Fibroblast of lung (primary cell): ENCODE results near the gene GRIN2A. TPM values are rescaled to one million over a fixed set of nuclear protein-coding genes. Genes with fewer than 3 reads are reported as not detected.

Experiments
- DNase-seq, 2 donors: peaks; one replicate each; pipeline versions ENCODE4 v3.0.0 to v3.0.0-alpha.2; 2010; ENCODE audit warnings: low read depth in 2 of 2
- H2AFZ ChIP-seq: 2 replicates; pipeline ENCODE4 v1.5.1; 2012; ENCODE audit warnings: low read length, control low read depth, inconsistent platforms
- H3K27ac ChIP-seq: 2 replicates; pipeline ENCODE4 v1.5.1; 2011; ENCODE audit warnings: low read length, control low read depth; ENCODE audit not compliant: insufficient read depth
- H3K27me3 ChIP-seq: 2 replicates; pipeline ENCODE4 v1.5.1; 2011; ENCODE audit warnings: mild to moderate bottlenecking, low read length; ENCODE audit not compliant: control insufficient read depth, insufficient read depth
- H3K36me3 ChIP-seq: 2 replicates; pipeline ENCODE4 v1.5.1; 2011; ENCODE audit warnings: low read length; ENCODE audit not compliant: control insufficient read depth, insufficient read depth
- H3K4me1 ChIP-seq: 2 replicates; pipeline ENCODE4 v1.5.1; 2011; ENCODE audit warnings: low read length; ENCODE audit not compliant: control insufficient read depth, insufficient read depth; ENCODE audit errors: extremely low read depth
- H3K4me2 ChIP-seq: 2 replicates; pipeline ENCODE4 v1.5.1; 2011; ENCODE audit warnings: low read length, control low read depth; ENCODE audit not compliant: insufficient read depth; ENCODE audit errors: extremely low read depth
- H3K4me3 ChIP-seq, 4 experiments: fragments of 200-600 bp in 1 of 4; sonication (generic) in 1 of 4; replicated peaks in 1 of 4; 2 replicates each; pipeline ENCODE4 v1.5.1; 2011 to 2016; ENCODE audit warnings: low read length in 4 of 4, low read depth in 3 of 4, mild to moderate bottlenecking in 3 of 4, control low read depth in 2 of 4, inconsistent platforms in 1 of 4, mixed read lengths in 1 of 4; ENCODE audit not compliant: insufficient read depth in 1 of 4; ENCODE audit errors: control extremely low read depth in 1 of 4
- H3K79me2 ChIP-seq: 2 replicates; pipeline ENCODE4 v1.5.1; 2012; ENCODE audit warnings: mild to moderate bottlenecking, low read length, inconsistent platforms; ENCODE audit not compliant: control insufficient read depth, insufficient read depth
- H3K9ac ChIP-seq: 2 replicates; pipeline ENCODE4 v1.5.1; 2011; ENCODE audit warnings: mild to moderate bottlenecking, low read length, control low read depth; ENCODE audit not compliant: insufficient read depth
- H3K9me3 ChIP-seq: 2 replicates; pipeline ENCODE4 v1.5.1; 2012; ENCODE audit warnings: low read depth, low read length; ENCODE audit not compliant: control insufficient read depth, insufficient read depth
- H4K20me1 ChIP-seq: 2 replicates; pipeline ENCODE4 v1.5.1; 2011; ENCODE audit warnings: low read length; ENCODE audit not compliant: control insufficient read depth, insufficient read depth; ENCODE audit errors: extremely low read depth
- EZH2 ChIP-seq: IDR thresholded peaks from 2 replicates; pipeline ENCODE4 v1.5.1; 2012; ENCODE audit warnings: low read length, control low read depth, mild to moderate bottlenecking; ENCODE audit errors: missing control alignments
- polyA plus RNA-seq, 2 donors: library from polyadenylated mRNA; depleted of rRNA in 1 of 2; stranded (reverse) in 1 of 2; unstranded in 1 of 2; fragments of >200 nt; gene quantifications; 2 replicates each; pipeline ENCODE4 v1.2.1, GENCODE V29; 2011 to 2012; ENCODE audit warnings: missing spikeins in 1 of 2
- total RNA-seq: library from RNA; depleted of rRNA; stranded (reverse); fragments of >200 nt; gene quantifications from 2 replicates; pipeline ENCODE4 v1.2.1, GENCODE V29; 2014
- TF ChIP-seq, protein P1 (sequence below), 2 donors: IDR thresholded peaks in 1 of 2; conservative IDR thresholded peaks in 1 of 2; 1 replicate in 1 of 2; 2 replicates in 1 of 2; pipeline ENCODE4 v1.5.1; 2011 to 2012; ENCODE audit warnings: low read length in 2 of 2, control low read depth in 1 of 2, inconsistent platforms in 1 of 2, low read depth in 1 of 2, mild to moderate bottlenecking in 1 of 2

GRIN2A gene
- total and polyA plus RNA-seq, 2 donors (not counting 1 experiment from before 2014, with no cell fraction given) = 0.15 to 0.33 TPM

DNA sequence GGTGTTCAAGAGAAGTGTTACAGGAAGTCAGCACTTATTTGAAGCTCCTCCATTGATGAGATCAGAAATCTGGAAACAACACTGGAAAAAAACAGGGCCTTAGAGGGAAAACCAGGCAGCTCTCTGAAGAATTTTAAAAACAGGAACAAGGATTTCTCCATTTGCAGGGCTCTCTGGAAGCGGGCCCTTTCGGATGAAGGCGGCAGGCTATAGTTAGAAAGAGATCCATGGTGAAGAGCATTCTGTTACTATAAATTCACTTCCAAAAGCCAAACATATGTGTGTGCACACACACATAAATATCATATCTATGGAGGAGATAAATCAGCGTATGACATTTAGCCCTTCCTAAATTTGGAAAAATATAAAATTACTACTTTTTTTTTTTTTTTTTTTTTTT is 42.6 kb upstream of the GRIN2A start:
- no peak for DNase-seq
- Histone ChIP-seq H3K9me3 (no peaks in the 10 kb centered on the region), H3K36me3 (no peaks in the 10 kb centered on the region), H3K79me2 (no peaks in the 10 kb centered on the region), H3K4me1 (no peaks in the 10 kb centered on the region), H3K4me3 (no peak overlapping the region), H3K27ac (no peak overlapping the region), H3K4me2 (no peak overlapping the region), H4K20me1 (no peaks in the 10 kb centered on the region), H3K27me3 (no peaks in the 10 kb centered on the region), H3K9ac (no peak overlapping the region), H2AFZ (no peak overlapping the region)
- TF ChIP-seq, protein P1, sequence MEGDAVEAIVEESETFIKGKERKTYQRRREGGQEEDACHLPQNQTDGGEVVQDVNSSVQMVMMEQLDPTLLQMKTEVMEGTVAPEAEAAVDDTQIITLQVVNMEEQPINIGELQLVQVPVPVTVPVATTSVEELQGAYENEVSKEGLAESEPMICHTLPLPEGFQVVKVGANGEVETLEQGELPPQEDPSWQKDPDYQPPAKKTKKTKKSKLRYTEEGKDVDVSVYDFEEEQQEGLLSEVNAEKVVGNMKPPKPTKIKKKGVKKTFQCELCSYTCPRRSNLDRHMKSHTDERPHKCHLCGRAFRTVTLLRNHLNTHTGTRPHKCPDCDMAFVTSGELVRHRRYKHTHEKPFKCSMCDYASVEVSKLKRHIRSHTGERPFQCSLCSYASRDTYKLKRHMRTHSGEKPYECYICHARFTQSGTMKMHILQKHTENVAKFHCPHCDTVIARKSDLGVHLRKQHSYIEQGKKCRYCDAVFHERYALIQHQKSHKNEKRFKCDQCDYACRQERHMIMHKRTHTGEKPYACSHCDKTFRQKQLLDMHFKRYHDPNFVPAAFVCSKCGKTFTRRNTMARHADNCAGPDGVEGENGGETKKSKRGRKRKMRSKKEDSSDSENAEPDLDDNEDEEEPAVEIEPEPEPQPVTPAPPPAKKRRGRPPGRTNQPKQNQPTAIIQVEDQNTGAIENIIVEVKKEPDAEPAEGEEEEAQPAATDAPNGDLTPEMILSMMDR (conservative IDR thresholded peaks at IDR 0.05 in 1 of 2, IDR thresholded peaks at IDR 0.05 in 1 of 2; ENCODE audit: low read depth in 1 of 2, low read length in 2 of 2) = no peak
- no peak for TF ChIP-seq EZH2

DNA sequence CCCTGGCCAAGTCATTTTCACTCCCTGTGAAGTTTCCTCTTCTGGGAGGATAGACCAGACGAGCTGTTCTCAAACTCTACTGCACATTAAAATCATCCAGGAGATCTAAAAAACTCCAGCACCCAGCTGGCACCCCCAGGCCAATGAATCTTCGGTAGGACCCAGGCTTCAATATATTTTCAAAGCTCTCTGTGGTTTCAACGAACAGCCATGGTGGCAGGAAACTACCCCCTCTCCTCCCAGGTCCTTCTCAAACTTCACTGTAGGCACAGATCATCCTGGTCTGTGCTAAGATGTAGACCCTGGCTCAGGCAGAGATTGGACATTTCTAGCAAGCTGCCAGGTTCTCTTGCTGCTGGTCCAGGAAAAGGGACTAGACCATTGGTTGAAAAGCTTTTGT is 38.7 kb upstream of the GRIN2A start:
- H2AFZ ChIP-seq = no peak overlapping the region
- H3K27me3 ChIP-seq = no peaks in the 10 kb centered on the region
- H3K4me2 ChIP-seq = no peak overlapping the region
- H3K4me3 ChIP-seq = no peak overlapping the region
- no peaks in the 10 kb centered on the region for H3K9me3 ChIP-seq
- H4K20me1 ChIP-seq = no peaks in the 10 kb centered on the region
- no peak overlapping the region for H3K27ac ChIP-seq
- H3K4me1 ChIP-seq = no peaks in the 10 kb centered on the region
- DNase-seq = no peak
- H3K9ac ChIP-seq = no peak overlapping the region
- no peak for TF ChIP-seq EZH2
- TF ChIP-seq, protein P1 (conservative IDR thresholded peaks at IDR 0.05 in 1 of 2, IDR thresholded peaks at IDR 0.05 in 1 of 2; ENCODE audit: low read depth in 1 of 2, low read length in 2 of 2) = no peak
- H3K79me2 ChIP-seq = no peaks in the 10 kb centered on the region
- H3K36me3 ChIP-seq = no peaks in the 10 kb centered on the region

DNA sequence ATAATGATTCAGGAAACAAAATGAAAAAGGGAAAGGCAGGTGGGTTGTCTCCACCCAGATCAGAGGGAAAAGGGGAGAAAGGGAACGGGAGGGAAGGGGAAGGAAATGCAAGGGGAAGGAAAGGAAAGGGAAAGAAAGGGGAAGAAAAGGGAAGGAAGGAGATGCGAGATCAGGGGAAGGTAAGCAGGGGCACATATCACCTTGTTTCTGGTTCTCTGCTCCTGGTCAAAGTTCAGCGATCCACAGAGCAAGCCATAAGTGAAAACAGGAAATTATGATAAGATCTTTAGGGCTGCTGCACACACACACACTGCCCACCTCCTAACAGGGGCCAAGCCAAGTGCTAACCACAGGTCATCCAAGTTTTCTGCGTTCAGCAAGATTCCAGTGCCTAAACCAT is 37.5 kb upstream of the GRIN2A start:
- no peaks in the 10 kb centered on the region for H3K4me1 ChIP-seq
- H3K27me3 ChIP-seq = no peaks in the 10 kb centered on the region
- H3K9me3 ChIP-seq = no peaks in the 10 kb centered on the region
- H3K4me3 ChIP-seq = no peak overlapping the region
- no peak for TF ChIP-seq EZH2
- TF ChIP-seq, protein P1 (conservative IDR thresholded peaks at IDR 0.05 in 1 of 2, IDR thresholded peaks at IDR 0.05 in 1 of 2; ENCODE audit: low read depth in 1 of 2, low read length in 2 of 2) = no peak
- no peak overlapping the region for H3K27ac ChIP-seq
- H3K9ac ChIP-seq = no peak overlapping the region
- H3K4me2 ChIP-seq = no peak overlapping the region
- no peaks in the 10 kb centered on the region for H4K20me1 ChIP-seq
- no peaks in the 10 kb centered on the region for H3K79me2 ChIP-seq
- no peak overlapping the region for H2AFZ ChIP-seq
- DNase-seq = no peak
- no peaks in the 10 kb centered on the region for H3K36me3 ChIP-seq
